HG02885 (cell line): Measurements from ENCODE around the gene SPATA2.
"Not testable (repeated sequence)": the region's sequence is repeated elsewhere in the genome, so short reads cannot be mapped to it uniquely, and the experiment has no call there.

Experiments used
- ATAC-seq: cut with Tn5 transposase; IDR thresholded peaks from one replicate; pipeline ENCODE4 v1.9.1; 2021; ENCODE audit warnings: mild to moderate bottlenecking; ENCODE audit not compliant: unreplicated experiment, poor library complexity

Gene SPATA2

GRCh38 chr20:49906615-49907154, 8.6 kb downstream of the SPATA2 start:
- no peak for ATAC-seq

- ATAC-seq: no peak
These were observed 9.2 kb downstream of the SPATA2 start for GRCh38 chr20:49906101-49906604.

- no peak for ATAC-seq
These were observed 9.8 kb downstream of the SPATA2 start for GRCh38 chr20:49905415-49906091.

DNA sequence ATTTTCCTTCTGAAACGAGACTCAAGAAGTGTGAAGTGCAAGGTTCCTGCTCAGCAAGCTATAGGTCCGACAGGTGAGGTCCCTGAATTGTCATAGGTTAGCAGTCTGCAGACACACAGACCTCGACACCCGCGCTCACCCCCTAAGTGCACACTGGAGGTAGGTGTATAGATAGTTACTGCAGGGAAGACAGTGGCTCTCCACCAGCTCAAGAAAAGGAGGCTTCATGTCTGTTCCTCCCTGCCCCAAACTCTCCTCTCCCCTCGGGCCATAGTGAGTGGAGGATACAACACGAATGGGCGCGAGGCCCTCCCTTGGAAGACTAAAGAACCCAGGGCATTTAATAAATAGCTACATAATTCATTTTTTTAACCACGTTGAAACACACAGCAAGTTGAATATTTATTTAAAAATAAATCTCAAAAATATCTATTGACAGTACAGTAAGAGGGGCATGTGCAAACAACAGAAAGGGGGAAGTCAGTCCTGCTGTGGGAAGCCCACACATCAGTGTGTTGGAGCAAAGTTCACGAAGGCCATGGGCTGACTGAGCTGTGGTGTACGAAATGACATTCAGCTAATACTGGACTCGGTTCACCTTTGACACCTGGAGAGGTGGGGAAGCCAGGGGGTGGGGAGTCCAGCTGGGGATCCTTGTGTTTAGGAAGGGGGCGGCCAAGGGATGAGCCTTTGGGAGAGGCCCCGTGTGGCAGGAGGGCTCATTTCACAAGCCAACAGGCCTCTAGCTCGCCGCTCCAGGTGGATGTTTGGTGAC, 10.7 kb downstream of the SPATA2 start:
- ATAC-seq: no peak

GRCh38 chr20:49901588-49901987, 13.7 kb downstream of the SPATA2 start:
- no peak for ATAC-seq

DNA sequence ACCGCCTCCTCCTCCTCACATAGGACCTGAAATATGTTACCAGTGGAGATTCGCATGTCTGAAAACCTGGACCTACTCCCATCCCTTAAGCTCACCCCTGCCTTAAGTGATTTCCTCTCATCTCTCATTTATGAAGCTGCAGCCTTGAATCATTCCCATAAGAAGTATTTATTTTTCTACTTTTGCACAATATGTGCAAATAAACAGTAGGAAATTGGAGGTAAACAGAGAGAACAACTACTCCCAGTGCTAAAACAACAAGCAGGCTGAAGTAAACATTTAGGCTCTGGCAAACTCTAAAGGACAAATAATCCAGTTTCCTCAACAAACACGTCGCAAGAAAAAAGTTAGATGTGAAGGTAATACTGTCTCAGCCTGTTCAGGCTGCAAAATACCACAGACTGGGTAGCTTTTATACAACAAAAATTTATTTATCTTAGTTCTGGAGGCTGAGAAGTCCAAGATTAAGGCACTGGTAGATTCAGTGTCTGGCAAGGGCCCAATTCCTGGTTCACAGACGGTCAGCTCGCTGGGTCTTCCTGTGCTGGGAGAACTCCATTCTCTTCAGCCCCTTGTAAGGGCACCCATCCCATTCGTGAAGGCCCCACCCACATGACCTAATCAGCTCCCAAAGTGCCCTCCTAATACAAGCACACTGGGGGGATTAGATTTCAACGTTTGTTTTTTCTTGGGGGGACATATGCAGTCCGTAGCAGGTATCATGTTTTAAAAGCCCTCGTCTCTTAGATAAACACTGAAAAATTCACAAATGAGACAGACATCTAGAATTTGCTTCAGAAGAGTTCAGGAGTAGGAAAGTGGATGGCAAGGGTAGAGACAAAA, 15.6 kb downstream of the SPATA2 start:
- no peak for ATAC-seq

DNA sequence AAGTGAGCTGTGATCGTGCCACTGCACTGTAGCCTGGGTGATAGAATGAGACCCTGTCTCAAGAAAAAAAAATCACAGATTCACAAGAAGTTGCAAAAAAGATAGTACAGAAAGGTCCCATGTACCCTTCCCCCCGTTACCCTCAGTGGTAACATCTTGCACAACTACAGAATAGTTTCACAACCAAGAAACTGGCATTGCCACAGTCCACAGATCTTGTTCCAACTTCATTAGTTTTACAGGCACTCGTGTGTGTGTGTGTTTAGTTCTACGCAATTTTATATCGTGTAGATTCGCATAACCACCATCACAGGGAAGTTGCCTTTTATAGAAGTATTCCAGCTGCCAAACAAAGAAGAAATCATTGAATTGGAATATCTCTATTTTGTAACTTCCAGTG, 19.1 kb downstream of the SPATA2 start:
- no peak for ATAC-seq

DNA sequence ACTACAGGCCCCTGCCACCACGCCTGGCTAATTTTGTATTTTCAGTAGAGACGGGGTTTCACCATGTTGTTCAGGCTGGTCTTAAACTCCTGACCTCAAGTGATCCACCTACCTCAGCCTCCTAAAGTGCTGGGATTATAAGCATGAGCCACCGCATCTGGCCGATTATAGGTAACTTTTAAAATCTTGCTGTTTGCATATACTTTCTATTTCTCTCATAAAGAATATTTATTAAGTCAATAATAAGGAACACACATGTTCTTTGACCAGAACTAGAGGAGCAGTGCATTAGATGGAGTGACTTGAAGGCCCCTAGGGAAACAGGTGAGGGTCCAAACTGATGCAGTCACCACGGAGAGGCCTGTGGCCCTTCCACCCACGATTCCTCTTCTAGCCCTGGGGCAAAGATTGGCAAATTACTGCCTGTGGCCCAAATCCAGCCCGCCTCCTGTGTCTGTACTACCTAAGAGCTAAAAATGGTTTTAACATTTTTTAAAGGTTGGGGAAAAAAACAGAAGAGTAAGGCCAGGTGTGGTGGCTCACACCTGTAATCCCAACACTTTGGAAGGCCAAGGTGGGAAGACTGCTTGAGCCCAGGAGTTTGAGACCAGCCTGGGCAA, 19.7 kb downstream of the SPATA2 start:
- not testable (repeated sequence) for ATAC-seq

- ATAC-seq: no peak
These were observed 21.3 kb downstream of the SPATA2 start for GRCh38 chr20:49894073-49894470.

- no peak for ATAC-seq
These were observed 21.9 kb downstream of the SPATA2 start for GRCh38 chr20:49893242-49894072.

DNA sequence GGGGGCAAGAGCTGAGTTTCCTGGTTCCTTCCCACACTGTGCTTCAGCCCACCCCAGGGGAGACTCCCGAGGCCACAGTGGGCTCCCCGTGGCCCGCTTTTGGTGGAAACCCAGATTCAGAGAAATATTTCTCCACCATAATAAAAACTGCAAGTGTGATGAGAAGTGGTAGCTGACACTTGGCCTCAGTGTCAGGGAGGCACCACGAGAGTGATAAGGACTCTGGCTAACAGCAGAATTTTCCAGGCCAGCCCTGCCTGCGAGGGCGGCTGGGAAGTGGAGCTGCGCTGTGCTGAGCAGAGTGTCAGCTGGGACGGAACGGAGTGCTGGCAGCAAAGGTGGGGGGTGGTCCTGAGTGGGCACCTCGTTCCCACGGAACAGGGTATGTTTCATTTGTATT, 22.5 kb downstream of the SPATA2 start:
- ATAC-seq: no peak

DNA sequence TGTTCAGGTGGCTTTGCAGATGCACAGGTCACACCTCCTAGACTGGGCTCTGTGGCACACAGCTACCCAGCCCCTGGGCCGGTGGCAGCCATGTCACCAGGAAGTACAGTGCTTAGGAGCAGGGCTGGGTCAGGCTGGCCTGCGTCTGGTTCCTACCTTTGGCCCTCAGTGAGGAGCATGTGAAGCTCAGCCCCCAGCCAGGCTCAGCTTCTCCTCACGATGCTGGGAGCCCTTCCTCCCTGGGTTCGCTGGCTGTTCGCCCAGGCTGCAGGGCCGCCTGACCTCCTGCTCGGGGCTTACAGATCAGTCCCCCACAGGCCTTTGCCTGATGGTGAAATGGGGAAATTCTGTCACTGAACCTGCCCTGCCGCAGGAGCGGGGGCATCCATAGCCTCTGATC, 23.1 kb downstream of the SPATA2 start:
- no peak for ATAC-seq

GRCh38 chr20:49891476-49892110, 23.7 kb downstream of the SPATA2 start:
- ATAC-seq: no peak

DNA sequence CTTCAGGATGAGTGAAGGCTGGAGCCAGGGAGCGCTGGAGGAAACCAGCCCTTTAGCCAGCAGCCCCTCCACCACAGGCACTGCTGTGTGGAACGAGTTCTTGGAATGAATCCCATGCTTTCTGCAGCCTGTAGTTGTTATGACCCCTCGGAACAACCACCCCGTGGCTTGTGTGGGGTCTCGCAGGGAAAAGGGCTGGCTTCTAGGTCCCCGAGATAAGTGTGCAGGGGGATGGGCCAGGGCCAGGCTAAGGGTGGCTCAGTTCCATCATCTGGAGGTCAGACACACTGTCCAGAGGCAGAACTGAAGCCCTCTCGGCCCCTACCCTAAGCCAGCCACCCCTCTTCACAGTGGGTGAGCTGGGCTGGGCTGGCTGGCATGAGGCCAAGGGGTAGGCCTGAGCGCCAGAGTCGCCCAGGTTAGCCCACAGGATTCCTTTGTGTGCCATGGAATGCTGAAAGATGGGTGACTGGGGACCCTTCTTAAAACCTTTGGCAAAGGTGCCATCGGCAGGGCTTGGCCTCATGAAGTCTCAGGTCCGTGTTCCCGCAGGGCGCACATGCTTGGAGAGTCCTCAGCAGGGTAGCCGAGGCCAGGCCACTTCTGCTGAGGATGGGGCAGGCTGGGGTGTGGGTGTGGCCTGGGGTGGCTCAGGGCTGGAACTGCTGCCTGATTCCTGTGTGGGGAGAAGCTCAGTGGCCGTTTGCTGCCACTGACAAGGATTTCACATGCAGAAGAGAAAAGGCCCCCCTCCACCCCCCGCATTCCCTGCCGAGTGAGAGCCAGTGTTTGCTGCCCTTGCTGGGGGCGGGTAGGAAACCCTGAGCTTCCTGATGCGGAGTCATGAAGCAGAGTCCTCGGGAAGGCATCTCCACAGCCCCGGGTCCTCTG, 24.6 kb downstream of the SPATA2 start:
- no peak for ATAC-seq

DNA sequence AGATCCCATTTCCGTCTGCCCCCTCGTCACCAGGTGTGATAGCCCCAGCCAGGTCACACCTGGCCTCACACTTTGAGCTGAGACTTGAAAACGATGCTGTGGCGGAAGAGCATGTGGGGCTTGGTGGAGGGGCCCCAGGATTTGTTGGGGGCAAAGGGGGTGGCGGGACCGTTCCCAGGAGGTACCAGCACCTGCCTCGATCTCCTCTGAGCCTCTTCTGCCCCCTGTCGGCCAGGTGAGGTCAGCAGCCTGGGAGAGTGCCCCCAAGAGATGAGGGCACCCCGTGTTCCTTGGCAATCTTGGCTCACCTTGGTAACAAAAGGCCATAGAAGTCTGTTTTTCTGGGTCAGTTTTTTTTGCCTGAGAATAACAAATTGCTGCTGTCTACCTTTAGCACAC, 25.4 kb downstream of the SPATA2 start:
- ATAC-seq: no peak

DNA sequence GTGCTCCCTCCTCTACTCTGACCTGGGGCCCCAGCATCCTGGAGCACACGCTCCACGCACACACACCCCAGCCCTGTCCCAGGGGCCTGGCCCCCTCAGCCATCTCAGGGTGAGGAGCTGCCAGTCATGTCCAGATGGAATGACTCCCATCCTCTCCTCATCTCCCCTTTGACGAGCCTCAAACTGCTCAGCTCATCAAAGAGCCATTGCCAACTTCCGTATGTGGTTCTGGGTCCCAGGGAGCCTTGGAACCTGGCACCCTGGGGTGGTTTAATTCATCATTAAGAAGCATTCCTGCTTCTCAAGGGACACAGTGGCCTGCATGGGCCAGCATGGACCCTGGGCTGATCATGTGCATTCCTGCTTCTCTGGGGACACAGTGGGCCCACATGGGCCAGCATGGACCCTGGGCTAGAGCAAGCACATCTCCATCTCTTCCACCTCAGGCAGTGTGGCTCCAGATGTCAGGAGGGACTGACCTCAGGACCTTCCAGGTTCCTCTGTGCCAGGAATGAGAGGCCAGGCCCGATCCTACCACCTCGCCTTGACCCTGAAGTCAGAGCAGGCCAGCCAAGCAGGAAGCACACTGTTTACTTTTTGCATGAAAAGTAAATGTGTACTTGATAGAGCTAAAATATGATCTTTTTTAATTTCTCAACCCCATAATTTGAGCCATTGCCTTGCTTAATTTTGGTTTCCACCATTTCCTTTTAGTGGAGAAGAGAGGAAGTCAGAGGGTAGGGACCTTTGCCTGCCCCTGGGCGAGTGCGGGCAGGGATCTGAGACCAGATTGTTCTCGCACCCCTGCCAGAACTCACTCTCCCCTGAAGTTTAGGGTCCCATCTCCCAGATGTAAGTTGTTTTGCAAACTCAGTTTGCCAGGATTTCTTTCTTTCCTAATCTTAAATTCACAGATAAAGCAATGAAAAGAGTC, 26.1 kb downstream of the SPATA2 start:
- no peak for ATAC-seq
